Left forelimb (tissue), 1 donor: ENCODE measurements around the gene NUBP1.
"Not testable (repeated sequence)": the region's sequence is repeated elsewhere in the genome, so short reads cannot be mapped to it uniquely, and the experiment has no call there.

Experiments used
- DNase-seq: peaks from one replicate; pipeline ENCODE4 v3.0.0-alpha.2; 2018; ENCODE audit warnings: low spot score

NUBP1 gene

DNA sequence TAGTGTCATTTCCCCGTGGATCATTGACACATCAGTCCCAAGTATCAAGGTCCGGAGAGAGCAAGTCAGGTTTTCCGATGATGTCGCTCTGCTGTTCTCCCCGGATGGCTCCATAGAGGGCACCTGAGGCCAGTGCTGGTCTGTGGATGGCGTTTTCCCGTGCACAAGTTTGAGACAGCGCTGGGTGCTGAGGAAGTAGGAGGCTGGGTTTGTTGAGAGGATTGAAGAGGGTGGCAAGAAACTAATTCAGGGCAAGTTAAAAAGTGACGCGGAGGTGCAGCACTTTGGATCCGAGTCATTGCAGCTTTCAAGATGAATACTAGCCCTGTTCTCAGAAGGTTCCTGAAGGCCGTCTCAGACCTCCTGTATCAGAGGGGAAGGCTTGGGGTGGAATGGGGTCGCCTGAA, 7.7 kb downstream of the NUBP1 start:
- DNase-seq: no peak

DNA sequence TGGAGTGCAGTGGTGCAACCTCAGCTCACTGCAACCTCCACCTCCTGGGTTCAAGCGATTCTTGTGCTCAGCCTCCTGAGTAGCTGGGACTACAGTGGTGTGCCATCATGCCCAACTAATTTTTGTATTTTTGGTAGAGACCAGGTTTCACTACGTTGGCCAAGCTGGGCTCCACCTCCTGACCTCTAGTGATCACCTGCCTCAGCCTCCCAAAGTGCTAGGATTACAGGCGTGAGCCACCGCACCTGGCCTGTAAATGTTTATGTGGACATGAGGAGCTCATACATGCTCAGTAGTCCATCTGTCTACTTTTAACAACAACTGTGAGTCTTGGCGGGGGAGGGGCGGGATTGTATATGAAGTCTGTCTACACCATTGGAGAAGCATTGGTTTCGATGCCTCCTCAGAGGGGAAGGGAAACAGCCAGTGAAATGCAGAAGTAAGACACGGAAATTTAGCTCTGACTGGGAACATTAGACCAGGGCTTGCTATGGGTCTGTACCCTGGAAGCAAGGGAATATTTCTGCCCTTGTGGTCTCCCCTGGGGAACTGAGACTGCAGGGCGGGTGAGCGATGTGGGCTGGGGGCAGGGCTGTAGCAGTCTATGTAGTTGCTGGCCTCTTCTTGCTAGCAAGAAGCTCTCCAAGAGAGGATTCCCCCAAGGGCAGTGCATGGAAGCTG, 9.3 kb downstream of the NUBP1 start:
- no peak for DNase-seq

DNA sequence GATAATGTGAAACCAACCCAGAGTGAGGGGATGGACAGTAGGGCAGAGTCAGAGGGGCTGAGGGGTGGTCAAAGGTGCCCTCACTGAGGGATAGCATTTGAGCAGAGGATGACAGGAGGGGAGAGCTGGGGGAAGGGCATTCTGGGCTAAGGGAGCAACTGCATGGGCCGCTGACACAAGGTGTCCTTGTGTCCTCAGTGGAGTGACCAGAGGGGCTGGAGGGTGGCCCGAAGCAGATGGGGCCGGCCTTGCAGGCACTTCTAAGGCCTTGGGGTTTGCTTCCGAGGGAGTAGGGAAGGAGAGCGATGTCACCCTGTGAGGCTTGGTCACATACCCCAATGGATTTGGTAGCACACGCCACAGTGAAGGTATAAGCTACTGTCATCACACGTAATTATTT, 10.0 kb downstream of the NUBP1 start:
- DNase-seq: no peak

DNA sequence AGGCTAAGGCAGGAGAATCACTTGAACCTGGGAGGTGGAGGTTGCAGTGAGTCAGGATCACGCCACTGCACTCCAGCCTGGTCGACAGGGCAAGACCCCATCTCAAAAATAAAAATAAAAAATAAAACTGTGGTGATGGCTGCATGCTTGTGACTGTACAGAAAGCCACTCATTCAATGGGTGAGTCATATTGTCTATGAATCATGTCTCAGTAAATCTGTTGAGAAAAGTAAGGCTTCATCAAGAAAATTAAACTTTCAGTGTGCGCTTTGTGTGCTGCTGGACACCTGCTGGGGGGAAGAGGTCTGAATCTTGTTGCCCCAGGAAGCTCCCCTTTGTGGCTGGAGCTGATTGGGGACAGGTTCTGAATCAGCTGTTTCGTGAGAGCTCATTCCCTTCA, 11.3 kb downstream of the NUBP1 start:
- DNase-seq: no peak

DNA sequence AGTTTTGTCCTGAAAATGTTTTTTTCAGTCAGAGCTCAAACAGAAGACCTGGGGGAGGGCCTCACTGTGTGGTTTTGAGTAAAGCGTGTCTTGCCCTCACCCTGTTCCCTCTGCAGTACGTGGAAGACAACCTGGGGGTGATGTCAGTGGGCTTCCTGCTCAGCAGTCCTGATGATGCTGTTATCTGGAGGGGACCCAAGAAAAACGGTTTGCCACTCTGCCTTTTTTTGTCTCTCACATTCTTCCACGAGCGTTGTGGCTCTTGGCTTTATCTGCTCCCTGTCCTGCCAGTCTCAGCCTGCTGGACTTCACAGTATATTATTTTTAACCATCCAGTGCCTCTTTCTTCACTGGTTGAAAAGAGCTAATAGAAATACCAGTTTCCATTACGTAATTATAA, 12.9 kb downstream of the NUBP1 start:
- DNase-seq: no peak

DNA sequence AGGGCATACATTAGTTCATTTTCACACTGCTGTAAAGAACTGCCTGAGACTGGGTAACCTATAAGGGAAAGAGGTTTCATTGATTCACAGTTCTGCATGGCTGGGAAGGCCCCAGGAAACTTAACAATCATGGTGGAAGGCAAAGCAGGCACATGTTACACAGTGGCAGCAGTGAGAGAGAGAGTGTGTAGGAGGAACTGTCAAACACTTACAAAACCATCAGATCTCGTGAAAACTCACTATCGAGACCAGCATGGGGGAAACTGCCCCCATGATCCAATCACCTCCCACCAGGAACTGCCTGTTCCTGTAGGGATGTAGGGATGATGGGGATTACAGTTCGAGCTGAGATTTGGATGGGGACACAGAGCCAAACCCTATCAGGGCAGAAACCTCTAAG, 17.2 kb downstream of the NUBP1 start:
- no peak for DNase-seq

DNA sequence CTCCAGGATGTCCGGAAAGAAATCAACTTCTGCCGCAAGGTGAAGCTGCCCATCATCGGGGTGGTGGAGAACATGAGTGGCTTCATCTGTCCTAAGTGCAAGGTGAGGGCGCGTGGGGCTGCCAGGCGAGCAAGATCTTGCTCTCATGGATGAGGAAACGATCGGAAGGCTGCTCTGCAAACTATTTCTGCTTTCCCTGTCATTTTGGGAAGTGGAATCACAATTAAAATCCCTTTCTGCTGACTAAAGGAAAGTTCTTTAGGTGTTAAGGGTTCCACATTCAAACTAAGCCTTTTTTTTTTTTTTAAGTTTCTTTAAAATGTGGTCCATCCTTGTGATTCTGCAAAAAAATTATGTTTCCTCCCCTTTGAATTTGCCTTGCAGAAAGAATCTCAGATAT, 17.7 kb downstream of the NUBP1 start:
- no peak for DNase-seq

DNA sequence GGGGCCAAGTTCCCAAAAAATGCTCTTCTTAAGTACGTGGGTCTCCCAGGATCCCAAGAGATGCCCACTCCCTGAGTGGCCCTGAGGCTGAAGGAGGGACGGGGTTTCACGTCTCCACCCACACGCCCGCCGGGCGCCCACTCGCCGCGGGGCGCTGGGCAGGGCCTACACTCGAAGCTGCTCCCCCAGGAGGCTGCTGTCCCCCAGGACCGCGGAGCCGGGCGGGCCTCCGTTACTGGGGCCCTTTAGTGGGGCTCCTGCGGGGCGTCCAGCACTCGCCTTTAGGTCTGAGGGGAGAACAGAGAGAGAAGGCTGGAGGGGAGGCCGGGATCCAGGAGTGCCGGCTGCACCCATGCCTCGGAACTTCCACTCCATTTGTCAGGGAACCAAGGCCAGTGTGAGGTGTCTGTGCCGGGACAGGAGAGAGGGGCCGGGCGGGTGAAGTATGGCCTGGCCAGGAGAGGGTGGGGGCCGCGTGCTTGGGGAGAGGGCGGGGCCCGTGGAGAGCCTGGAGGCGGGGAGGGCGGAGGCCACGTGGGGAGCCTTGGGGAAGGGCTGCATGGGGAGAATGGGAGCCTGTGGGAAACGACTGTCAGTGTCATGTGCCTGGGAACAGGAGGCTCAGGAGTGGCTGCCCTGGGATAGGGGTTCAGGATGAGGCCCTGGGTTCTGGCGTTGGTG, 18.8 kb downstream of the NUBP1 start:
- no peak for DNase-seq

DNA sequence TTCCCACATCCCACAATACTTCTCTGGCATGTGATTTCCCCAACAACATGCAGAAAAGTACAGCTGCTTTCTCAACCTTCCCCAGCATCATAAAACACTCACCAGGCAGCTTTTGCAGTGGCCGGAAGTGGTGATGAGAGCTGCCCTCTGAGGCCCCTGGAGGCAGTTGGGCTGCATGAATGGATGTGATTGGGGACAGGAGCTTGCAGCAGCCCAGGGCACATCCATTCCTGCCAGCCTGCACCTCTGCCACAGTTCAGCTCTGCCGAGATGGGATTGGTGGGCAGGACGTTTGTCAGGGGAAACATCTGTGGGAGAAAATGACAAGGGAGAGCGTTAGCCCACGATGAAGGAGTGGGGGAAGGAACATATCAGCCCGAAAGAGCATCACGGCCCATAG, 19.8 kb downstream of the NUBP1 start:
- no peak for DNase-seq

DNA sequence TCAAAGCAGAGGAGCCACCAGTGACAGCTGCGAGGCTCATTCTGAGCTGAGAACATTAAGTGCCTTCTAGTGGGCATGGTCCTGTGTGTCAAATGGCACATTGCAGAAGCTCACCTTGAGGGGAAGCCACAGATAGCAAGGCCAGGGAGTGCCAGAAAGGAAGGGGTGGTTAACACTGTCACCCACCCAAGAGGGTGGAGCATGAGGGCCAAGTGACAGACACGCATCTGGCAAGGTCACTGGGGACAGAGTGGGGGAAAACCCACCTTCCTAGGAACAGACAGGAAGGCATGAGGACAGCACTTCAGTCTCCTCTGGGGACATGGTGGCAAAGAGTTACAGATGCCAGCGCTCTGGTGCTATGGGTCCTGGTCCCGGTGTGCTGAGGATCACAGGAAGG, 22.1 kb downstream of the NUBP1 start:
- no peak for DNase-seq

DNA sequence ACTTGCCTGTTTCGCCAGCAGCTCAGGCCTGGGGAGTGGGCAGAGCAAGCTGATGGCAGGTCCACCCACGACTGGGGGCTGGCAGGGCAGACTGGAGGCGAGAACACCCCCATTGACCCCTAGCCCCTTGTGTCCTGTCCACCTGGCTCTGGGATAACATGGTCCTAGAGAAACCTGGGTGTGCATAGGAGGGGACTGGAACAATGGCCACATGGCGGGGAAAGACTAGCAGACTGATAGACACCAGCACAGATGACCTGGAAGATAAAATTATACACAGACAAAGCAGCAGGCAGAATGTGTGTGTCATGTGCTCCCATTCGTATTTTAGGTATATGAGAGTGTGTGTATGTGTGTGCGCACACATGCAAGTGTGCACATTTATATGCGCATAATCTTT, 23.5 kb downstream of the NUBP1 start:
- no peak for DNase-seq

DNA sequence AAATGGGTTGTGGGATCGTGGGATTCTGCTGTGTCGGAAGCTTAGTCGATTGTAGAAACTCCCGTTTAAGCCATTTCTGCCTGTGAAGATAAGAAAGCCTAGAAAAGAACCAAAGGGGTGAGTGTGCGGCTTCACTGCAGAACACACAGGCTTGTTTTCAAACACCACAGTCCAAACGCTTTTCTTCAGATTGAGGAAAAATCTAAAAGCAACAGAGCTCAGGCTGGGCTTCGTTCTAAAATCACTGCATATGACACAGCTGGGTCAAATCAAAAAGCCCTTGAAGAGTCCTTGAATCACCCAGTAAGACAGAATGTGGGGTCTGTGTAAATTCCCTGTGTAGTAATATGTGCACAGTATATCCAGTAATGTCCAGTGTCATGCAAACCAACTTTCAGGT, 25.7 kb downstream of the NUBP1 start:
- no peak for DNase-seq

DNA sequence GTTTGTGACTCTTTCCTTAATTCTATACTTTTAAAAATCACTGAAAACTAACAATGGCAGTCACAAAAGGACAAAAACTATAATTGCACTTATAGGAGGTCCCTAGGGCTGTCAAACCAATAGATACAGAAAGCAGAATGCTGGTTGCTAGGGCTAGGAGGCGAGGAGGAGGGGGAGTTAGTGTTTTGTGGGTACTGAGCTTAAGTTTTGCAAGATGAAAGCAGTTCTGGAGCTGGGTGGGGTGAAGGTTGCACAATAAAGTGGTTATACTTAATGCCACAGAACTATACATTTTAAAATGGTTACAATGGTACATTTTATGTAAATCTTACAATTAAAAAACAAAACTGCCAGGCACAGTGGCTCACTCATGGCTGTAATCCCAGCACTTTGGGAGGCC, 27.3 kb downstream of the NUBP1 start:
- no peak for DNase-seq

DNA sequence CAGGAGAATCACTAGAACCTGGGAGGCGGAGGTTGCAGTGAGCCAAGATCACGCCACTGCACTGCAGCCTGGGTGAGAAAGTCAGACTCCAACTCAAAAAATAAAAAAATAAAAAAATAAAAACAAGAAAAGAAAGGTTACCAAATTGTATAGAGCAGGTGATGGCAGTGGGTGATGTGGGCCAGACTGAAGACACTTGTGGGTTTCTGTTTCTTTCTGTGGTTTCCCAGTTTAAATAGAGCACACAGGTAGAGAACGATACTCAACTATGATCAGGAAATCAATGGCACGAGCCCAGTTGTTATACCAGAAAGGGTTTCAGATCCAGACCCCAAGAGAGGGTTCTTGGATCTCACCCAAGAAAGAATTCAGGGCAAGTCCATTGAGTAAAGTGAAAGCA, 32.6 kb downstream of the NUBP1 start:
- DNase-seq: no peak

DNA sequence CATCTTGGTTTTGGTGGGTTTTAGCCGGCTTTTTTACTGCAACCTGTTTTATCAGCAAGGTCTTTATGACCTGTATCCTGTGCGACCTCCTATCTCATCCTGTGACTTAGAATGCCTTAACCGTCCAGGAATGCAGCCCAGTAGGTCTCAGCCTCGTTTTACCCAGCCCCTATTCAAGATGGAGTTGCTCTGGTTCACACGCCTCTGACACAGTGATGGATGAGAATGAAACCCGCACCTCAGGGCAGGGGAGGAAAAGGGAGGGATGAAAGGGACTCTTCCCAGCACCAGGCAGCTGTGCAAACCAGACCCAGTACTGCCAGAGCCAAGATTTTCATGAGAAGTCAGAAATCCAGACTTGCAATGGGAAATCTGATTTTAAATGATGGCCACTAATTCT, 33.3 kb downstream of the NUBP1 start:
- DNase-seq: not testable (repeated sequence)

DNA sequence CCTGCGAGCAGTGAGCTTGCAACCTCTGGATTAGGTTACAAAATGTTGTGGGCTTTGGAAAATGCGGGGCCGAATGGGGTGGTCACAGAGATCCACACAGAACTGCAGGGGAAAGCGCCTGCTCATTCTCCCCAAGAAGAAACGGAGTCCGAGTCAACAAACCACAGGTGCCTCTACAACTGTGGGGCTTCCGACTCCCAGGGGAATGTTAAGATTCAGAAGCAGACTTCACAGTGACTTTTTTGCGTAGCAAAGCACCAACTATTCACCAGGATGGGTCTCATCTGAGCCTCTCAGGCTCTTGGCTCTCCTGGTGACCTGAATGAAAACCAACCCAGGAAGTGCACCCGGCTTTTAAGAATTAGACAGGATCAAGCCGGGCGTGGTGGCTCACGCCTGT, 33.7 kb downstream of the NUBP1 start:
- DNase-seq: no peak

DNA sequence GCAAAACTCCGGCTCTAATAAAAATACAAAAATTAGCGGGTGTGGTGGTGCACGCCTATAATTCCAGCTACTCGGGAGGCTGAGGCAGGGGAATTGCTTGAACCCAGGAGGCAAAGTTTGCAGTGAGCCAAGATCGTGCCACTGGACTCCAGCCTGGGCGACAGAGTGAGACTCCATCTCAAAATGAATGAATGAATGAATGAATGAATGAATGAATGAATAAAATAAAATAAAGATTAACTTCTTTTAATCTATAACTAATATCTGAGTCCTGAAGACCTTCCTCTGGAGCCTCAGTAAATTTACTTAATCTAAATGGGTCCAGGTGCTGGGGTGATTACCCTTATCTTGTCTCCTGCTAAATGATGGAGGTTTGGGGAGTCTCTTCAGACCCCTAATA, 36.3 kb downstream of the NUBP1 start:
- DNase-seq: not testable (repeated sequence)

DNA sequence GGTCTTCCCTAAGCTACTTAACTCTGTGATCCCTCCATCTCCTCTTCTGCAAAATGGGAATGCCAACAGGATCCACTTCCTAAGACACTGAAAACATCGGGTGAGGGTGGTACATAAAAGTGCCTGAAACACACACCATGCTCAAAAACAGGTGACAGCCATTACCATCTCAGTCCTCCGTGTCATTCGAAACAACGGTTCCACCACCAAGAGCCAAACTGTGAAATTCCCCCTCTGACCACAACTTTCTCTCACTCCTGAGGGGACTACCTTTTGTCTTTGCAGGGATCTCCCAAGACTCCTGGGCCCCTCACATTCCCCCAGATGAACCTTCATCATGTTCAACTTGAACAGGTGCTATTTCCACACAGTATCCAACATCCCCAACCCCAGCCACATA, 37.0 kb downstream of the NUBP1 start:
- no peak for DNase-seq

DNA sequence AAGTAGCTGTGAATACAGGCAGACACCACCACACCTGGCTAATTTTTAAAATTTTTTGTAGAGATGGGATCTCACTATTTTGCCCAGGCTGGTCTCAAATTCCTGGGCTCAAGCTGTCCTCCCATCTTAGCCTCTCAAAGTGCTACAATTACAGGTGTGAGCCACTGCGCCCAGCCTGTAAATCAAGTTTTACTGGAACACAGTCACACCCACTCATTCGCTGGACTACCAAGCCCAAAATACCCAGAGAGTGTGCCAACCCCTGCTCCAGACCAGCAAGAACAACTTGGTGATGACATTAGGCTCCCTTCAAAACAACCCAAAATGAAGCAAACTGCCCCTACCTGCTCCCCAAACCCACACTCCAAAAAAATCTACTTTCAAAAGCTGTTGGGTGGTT, 39.0 kb downstream of the NUBP1 start:
- no peak for DNase-seq

DNA sequence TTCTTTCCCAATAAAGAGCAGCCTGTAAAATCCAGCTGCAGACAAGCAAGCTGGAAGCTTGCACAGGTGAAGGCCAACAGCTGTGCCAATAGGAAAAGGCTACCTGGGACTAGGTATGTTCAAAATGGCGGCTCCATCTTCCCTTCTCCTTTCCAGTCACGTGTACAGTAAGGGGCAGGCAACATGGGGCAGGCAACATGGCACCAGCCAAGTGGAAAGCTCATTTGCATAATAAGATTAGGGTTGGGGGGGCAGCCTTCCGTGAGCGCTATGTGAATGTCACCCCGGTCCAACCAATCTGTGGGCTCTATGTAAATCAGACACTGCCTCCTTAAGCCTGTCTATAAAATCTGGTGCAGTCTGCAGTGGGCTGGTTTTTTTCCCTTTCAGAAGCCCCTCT, 43.7 kb downstream of the NUBP1 start:
- no peak for DNase-seq

DNA sequence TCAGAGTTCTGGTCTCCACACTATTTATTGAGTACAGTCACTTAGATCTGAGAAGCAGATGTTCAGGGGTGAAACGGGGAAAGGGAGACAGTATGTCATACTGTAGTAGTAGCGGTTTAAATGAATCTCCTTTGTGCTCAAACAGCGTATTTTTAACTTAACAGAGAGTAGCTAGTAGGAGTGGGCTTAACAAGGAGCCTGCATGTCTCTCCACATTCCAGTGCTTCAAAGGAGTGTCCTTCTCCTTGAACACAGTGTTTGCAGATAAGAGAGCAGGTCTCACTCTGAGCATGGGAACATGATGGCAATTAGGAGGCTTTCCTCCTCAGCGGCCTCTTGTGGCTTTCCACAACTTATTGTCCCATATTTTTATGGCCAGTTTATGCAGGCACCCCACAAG, 45.0 kb downstream of the NUBP1 start:
- not testable (repeated sequence) for DNase-seq

DNA sequence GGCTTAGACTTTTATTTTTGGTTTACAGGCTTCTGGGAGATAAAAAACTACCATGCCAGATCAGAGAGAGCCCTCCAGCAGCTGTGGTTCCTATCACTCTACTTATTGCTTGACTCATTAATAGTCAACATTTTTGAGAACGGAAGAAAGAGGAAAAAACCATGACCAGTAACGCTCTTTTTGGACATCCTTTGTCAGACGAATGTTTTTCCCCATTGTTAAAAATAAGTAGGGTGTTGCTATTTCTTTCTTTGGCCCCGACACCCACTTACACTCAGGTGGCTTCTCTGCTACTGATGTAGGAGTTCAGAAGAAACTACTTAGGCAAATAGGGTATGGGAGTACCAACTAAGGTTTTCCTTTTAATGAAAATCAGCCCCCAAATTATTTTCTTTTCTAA, 47.4 kb downstream of the NUBP1 start:
- DNase-seq: no peak

DNA sequence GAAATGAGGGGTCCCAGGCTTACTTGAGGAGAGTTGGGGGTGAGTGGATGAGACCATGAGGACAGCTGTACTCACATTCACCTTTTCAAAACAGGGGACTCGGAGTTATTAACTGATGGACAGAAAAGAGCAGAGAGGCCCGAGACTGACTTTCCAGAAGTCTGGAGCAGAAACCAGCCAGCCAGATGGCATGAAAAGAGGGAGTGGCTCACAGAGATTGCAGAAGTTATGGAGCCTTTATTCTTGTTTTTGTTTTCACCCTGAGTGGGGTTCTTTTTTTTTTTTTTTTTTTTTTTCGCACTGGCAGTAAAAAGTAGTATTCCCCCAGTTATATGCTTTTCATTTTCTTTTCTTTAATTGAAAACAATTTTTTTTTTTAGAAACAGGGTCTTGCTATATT, 56.1 kb downstream of the NUBP1 start:
- DNase-seq: no peak

DNA sequence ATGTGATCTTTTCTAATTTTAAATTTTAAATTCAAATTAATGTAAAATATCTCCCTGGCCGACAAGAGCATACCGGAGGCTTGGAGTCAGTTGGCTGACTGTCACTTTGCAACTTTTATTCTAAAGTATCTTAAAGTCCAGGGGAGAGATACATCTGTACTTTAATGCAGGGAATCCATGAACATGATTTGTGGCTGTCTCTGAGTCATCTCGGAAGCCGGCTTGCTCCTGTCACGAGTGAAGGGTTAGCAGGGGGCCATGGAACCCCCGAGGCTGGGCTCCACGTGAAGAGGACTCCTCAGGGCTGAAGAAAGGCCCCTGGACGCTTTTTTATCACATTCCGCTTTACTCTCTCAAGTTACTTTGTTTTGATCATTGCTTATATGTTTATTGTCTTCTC, 61.7 kb downstream of the NUBP1 start:
- no peak for DNase-seq
